Ectodermal cell (in vitro differentiated cells): ENCODE results near the gene PLD2.

Source experiments
- H3K27ac ChIP-seq: 2 replicates; pipeline ENCODE4 v1.7.0; 2013; ENCODE audit warnings: mild to moderate bottlenecking, low read depth, low read length; ENCODE audit not compliant: insufficient read depth, poor library complexity, severe bottlenecking
- H3K27me3 ChIP-seq: 2 replicates; pipeline ENCODE4 v1.7.0; 2013; ENCODE audit warnings: mild to moderate bottlenecking, low read length; ENCODE audit not compliant: insufficient read depth, control insufficient read depth, poor library complexity, severe bottlenecking
- H3K36me3 ChIP-seq: one replicate; pipeline ENCODE4 v1.7.0; 2013; ENCODE audit warnings: low read length; ENCODE audit not compliant: control insufficient read depth, insufficient read depth
- H3K4me1 ChIP-seq: one replicate; pipeline ENCODE4 v1.7.0; 2013; ENCODE audit warnings: low read length; ENCODE audit not compliant: control insufficient read depth, insufficient read depth
- H3K4me3 ChIP-seq: 2 replicates; pipeline ENCODE4 v1.7.0; 2013; ENCODE audit warnings: low read depth, low read length, control low read depth; ENCODE audit not compliant: insufficient read depth
- H3K9me3 ChIP-seq: 2 replicates; pipeline ENCODE4 v1.7.0; 2013; ENCODE audit warnings: mild to moderate bottlenecking, low read length, moderate library complexity; ENCODE audit not compliant: control insufficient read depth
- WGBS, 2 experiments: methylation state at CpG; one replicate each; pipeline ENCODE4 v1.1.7; 2013; ENCODE audit warnings: missing lambda C conversion rate in 2 of 2; 5-methylcytosine and 5-hydroxymethylcytosine counted together

Gene PLD2

GRCh38 chr17:4843321-4844000 lies 36.5 kb downstream of the PLD2 start:
- no peaks in the 10 kb centered on the region for H3K27me3 ChIP-seq
- WGBS, 2 experiments: 82 to 85% methylated on average over 9 of the region's 9 CpGs
- H3K27ac ChIP-seq: no peak overlapping the region
- no peaks in the 10 kb centered on the region for H3K36me3 ChIP-seq
- H3K4me1 ChIP-seq: no peaks in the 10 kb centered on the region
- no peaks in the 10 kb centered on the region for H3K9me3 ChIP-seq
- H3K4me3 ChIP-seq: no peak overlapping the region

DNA sequence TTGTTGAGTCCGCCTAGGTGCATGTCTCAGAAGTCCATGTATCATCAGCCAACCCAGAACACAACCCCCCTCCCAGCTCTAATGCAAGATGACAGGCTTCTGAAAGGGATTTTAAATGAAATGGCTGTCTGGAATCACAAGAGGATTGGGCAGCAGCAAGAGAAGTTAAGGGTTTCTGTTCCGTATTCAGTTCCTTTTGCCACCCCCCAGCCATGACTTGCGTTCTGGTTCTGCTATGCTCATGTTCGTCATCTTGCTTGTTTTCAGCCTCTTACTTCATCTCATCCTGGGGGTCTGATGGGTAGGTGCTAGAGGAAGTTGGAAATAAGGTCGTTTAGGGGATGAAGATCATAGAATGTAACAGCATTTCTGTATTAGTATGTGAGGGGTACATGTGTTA lies 38.2 kb downstream of the PLD2 start:
- WGBS, 2 experiments: 90 to 94% methylated on average over 5 of the region's 5 CpGs
- no peaks in the 10 kb centered on the region for H3K27me3 ChIP-seq
- H3K9me3 ChIP-seq: no peaks in the 10 kb centered on the region
- H3K27ac ChIP-seq: no peak overlapping the region
- peaks cover 8% of the 10 kb centered on the region for H3K4me1 ChIP-seq
- no peak overlapping the region for H3K4me3 ChIP-seq
- no peaks in the 10 kb centered on the region for H3K36me3 ChIP-seq

GRCh38 chr17:4846635-4847390 lies 39.9 kb downstream of the PLD2 start:
- Histone ChIP-seq H3K36me3 (no peaks in the 10 kb centered on the region), H3K27me3 (no peaks in the 10 kb centered on the region), H3K4me3 (no peak overlapping the region), H3K9me3 (no peaks in the 10 kb centered on the region), H3K27ac (no peak overlapping the region), H3K4me1 (peaks cover 8% of the 10 kb centered on the region)
- WGBS, 2 experiments: 84 to 85% methylated on average over 13 of the region's 13 CpGs

GRCh38 chr17:4849011-4849536 lies 42.1 kb downstream of the PLD2 start:
- no peak overlapping the region for H3K4me3 ChIP-seq
- H3K27me3 ChIP-seq: no peaks in the 10 kb centered on the region
- no peaks in the 10 kb centered on the region for H3K9me3 ChIP-seq
- peaks cover 13% of the 10 kb centered on the region for H3K4me1 ChIP-seq
- WGBS, 2 experiments: 59% methylated on average over 5 of the region's 5 CpGs
- peak overlapping the region; percentile 3 for H3K27ac ChIP-seq
- H3K36me3 ChIP-seq: no peaks in the 10 kb centered on the region

- 87 to 92% methylated on average over 2 of the region's 2 CpGs for WGBS, 2 experiments
- H3K9me3 ChIP-seq: no peaks in the 10 kb centered on the region
- H3K4me1 ChIP-seq: peaks cover 14% of the 10 kb centered on the region
- no peaks in the 10 kb centered on the region for H3K36me3 ChIP-seq
- no peak overlapping the region for H3K27ac ChIP-seq
- H3K4me3 ChIP-seq: no peak overlapping the region
- H3K27me3 ChIP-seq: no peaks in the 10 kb centered on the region
These were observed 43.3 kb downstream of the PLD2 start for GRCh38 chr17:4850246-4850645.

DNA sequence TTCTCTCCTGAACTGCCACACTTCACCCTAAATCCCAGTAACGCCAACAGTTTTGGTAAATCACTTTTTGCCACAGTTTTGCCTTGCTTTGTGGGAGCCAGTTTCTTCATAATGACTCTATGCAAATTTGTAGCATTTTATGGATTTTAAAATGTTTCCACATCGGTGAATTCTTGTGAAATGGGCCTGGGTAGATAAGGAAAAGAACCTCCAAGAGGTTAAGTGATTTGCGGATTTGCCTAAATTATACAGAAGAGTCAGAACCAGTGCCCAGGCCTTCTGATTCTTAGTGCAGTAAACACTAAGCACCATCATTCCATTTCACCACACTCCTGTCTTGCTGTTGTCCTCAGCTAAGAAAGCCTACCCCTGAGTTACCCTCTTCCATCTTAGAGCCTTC lies 44.1 kb downstream of the PLD2 start:
- H3K4me3 ChIP-seq: no peak overlapping the region
- 90 to 91% methylated on average over 3 of the region's 3 CpGs for WGBS, 2 experiments
- H3K27me3 ChIP-seq: no peaks in the 10 kb centered on the region
- H3K36me3 ChIP-seq: no peaks in the 10 kb centered on the region
- no peaks in the 10 kb centered on the region for H3K9me3 ChIP-seq
- H3K27ac ChIP-seq: no peak overlapping the region
- H3K4me1 ChIP-seq: peaks cover 15% of the 10 kb centered on the region

DNA sequence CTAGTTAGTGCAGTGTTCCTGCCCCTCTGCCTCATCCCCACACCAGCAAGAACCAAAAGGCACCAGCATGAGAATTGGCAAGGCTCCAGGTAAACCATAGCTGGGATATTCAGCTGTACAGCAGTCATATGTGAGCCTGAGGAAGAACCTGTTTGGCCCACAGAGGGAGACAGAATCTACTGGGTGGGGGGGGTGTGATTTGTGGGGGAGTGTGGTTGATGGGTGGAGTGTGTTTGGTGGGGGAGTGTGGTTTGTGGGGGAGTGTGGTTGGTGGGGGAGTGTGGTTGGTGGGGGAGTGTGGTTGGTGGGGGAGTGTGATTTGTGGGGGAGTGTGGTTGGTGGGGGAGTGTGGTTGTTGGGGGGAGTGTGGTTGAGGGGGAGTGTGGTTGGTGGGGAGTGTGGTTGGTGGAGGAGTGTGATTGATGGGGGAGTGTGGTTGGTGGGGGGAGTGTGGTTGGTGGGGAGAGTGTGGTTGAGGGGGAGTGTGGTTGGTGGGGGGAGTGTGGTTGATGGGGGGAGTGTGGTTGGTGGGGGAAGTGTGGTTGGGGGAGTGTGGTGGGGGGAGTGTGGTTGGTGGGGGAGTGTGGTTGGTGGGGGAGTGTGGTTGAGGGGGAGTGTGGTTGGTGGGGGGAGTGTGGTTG lies 45.7 kb downstream of the PLD2 start:
- H3K27me3 ChIP-seq: no peaks in the 10 kb centered on the region
- peaks cover 29% of the 10 kb centered on the region for H3K4me1 ChIP-seq
- H3K4me3 ChIP-seq: no peak overlapping the region
- no peaks in the 10 kb centered on the region for H3K36me3 ChIP-seq
- H3K9me3 ChIP-seq: no peaks in the 10 kb centered on the region
- no peak overlapping the region for H3K27ac ChIP-seq

DNA sequence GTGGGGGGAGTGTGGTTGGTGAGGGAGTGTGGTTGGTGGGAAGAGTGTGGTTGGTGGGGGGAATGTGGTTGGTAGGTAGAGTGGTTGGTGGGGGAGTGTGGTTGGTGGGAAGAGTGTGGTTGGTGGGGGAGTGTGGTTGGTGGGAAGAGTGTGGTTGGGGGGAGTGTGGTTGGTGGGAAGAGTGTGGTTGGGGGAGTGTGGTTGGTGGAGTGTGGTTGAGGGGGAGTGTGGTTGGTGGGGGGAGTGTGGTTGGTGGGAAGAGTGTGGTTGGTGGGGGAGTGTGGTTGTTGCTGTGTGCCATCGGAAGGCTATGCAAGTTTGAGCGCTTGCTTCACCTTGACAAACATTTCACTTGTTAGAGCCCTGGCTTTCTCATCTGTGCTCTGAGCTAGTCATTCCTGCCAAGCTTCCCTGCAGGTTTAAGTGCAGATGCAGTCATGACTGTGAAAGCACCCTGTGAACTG lies 46.3 kb downstream of the PLD2 start:
- peaks cover 34% of the 10 kb centered on the region for H3K4me1 ChIP-seq
- no peak overlapping the region for H3K27ac ChIP-seq
- no peaks in the 10 kb centered on the region for H3K27me3 ChIP-seq
- 95 to 98% methylated on average over 2 of the region's 2 CpGs for WGBS, 2 experiments
- no peak overlapping the region for H3K4me3 ChIP-seq
- H3K9me3 ChIP-seq: no peaks in the 10 kb centered on the region
- H3K36me3 ChIP-seq: no peaks in the 10 kb centered on the region

- Histone ChIP-seq H3K36me3 (no peaks in the 10 kb centered on the region), H3K27me3 (no peaks in the 10 kb centered on the region), H3K4me3 (no peak overlapping the region), H3K4me1 (peaks cover 33% of the 10 kb centered on the region), H3K27ac (no peak overlapping the region), H3K9me3 (no peaks in the 10 kb centered on the region)
- 95 to 97% methylated on average over 5 of the region's 5 CpGs for WGBS, 2 experiments
These were observed 47.2 kb downstream of the PLD2 start for GRCh38 chr17:4854111-4854681.
